ENCODE data around the gene TTLL11.

The TTLL11 gene

DNA sequence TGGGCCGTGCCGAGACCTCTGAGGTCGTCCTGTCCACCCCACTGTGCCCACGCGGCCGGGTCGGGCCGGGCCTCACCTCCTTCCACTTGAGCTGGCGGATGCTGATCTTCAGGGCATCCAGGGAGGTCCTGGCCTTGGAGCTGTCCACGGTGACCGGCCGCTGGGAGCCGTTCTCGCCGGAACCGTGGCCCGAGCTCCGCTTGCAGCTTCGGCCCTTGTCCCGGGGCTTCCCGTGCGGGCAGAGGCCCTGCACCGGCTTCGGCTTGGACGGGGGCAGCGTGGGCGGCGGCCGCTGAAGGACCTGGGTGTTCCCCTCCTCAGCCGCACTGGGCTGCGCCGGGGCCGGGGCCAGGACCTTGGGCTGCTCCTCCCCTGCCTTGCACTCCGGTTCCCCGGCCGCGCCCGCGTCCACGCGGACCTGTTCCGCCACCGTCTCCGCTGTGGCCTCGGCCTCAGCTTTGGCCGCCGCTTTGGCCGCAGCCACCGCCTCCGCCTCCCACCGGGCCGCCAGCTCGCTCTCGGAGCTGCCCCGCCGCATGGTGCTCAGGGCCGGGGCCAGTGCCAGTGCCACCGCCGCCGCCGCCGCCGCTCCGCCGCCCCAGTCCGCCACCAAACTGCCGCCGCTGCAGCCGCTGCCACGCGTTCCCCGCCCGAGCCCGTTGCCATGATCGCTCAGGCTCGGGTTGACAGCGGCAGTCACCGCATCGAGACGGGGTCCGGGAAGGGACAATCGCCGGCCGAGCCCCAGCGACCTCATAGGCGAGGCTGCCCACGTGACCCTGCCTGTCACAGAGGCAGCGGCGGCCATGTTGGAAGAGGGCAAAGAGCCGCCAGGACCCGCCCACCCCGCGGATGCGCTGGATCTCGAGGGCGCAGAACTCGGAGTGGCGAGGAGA, at the start of gene TTLL11:
TSS of gene TTLL11 (minus strand) at position 698 of the 896 bp plus-strand sequence. CDS start at position 538, 160 bp downstream.
- TF ChIP-seq GATA2 (IDR thresholded peaks at IDR 0.05; ENCODE audit: low read depth, low read length) = no peak
- TF ChIP-seq GATA3 (IDR thresholded peaks at IDR 0.05; ENCODE audit: low read depth, low read length) = no peak

GRCh38 chr9:122141671-122142070, 48.6 kb upstream of the TTLL11 start:
- TF ChIP-seq GATA2 (IDR thresholded peaks at IDR 0.05; ENCODE audit: low read depth, low read length) (no peak), GATA3 (IDR thresholded peaks at IDR 0.05; ENCODE audit: low read depth, low read length) (no peak)

DNA sequence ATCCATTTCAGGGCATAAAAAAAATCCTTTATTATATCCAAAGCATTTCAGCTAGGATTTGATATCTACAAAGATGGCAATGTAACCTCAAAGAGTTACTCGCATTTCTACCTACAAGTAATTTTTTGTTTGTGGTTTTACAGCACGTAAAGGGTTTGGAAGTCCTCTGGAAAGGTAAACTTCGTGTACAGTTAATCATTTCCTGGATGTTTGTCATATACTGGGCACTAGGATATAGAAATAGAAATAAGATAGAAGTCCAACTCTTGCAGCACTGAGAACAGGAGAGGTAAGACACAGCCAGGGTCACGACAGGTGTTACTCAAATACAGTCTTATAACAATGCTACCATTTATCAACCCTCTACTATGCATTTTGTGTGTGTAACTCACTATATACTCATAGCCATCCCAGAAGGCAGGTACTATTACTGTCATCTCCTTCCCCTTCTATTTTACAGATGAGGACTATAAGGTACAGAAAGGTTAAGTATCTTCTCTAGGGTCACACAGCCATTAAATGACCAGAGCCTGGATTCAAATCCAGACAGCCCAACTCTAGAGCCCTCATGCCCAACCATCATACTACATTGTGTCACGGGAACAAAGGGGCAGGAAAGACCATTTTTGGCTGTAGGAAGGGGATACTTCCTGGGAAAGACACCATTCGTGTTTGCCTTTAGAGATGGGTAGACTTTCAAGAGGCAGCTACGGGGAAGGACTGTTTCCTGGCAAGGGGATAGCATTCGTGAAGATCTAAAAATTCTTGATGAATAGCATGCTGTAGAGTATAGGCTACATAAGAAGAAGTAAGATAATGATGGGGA, 47.5 kb upstream of the TTLL11 start:
- no peak for TF ChIP-seq GATA2 (IDR thresholded peaks at IDR 0.05; ENCODE audit: low read depth, low read length)
- no peak for TF ChIP-seq GATA3 (IDR thresholded peaks at IDR 0.05; ENCODE audit: low read depth, low read length)

- no peak for TF ChIP-seq GATA3 (IDR thresholded peaks at IDR 0.05; ENCODE audit: low read depth, low read length)
These were observed 45.6 kb upstream of the TTLL11 start for GRCh38 chr9:122138560-122139268.

- no peak for TF ChIP-seq GATA3 (IDR thresholded peaks at IDR 0.05; ENCODE audit: low read depth, low read length)
- TF ChIP-seq GATA2 (IDR thresholded peaks at IDR 0.05; ENCODE audit: low read depth, low read length) = no peak
These were observed 42.4 kb upstream of the TTLL11 start for GRCh38 chr9:122135529-122135859.

GRCh38 chr9:122134822-122135528, 41.9 kb upstream of the TTLL11 start:
- no peak for TF ChIP-seq GATA3 (IDR thresholded peaks at IDR 0.05; ENCODE audit: low read depth, low read length)
- no peak for TF ChIP-seq GATA2 (IDR thresholded peaks at IDR 0.05; ENCODE audit: low read depth, low read length)

DNA sequence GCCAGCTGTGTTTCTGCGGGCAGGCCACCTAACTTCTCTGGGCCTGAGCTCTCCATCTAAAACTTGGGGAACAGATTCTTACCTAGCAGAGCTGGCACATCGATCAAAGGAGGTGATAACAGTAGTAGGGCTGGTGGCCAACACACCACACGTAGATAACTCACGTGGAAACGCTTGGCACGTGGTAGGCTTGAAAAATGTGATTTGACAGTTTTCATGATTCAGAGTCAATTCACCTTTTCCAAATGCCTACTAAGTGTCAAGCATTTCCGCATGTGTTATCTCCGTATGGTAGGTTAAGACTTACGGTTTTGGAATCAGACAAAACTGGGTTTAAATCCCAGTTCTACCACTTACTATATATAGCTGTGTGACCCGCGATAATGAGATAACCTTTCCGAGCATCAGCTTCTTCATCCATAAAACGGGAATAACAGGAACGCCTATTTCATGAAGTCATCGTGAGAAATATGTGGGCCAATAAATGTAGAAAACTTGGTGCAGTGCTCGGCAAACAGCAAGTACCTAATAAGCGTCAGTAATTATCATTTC, 41.0 kb upstream of the TTLL11 start:
- no peak; the same call in 1 of the 2 replicates for TF ChIP-seq GATA2 (IDR thresholded peaks at IDR 0.05; ENCODE audit: low read depth, low read length)

GRCh38 chr9:122133263-122133983, 40.3 kb upstream of the TTLL11 start:
- TF ChIP-seq GATA2 (IDR thresholded peaks at IDR 0.05; ENCODE audit: low read depth, low read length) (no peak), GATA3 (IDR thresholded peaks at IDR 0.05; ENCODE audit: low read depth, low read length) (no peak)

GRCh38 chr9:122132539-122132938, 39.4 kb upstream of the TTLL11 start:
- no peak for TF ChIP-seq GATA2 (IDR thresholded peaks at IDR 0.05; ENCODE audit: low read depth, low read length)
- no peak for TF ChIP-seq GATA3 (IDR thresholded peaks at IDR 0.05; ENCODE audit: low read depth, low read length)

DNA sequence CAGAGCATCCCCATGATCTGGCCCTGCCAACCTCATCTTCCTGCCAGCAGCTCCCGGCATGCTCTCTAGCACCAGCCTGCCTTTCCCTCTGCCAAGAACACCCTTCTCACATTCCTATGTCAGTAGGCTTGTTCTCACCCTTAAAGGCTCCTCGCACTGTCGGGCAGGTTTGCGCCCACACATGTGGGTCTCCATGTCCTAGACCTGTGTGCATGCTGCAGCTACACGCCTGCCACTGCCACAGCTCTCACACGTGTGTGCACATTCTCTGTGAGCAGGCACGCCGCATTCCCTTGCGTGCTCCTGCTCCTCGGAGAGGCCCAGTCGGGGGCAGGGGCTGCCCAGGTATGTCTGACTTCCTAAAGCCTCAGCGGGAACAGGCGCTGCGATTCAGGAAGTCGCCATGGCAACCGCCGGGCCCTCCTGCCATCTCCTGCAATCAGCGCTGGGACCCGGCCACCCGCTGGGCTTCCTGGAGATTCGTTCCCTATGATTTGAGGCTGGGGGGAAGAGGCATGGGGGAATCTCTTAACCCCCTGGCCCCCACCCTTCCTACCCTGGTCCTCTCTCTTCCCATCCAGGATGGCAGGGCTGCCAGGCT, 38.4 kb upstream of the TTLL11 start:
- TF ChIP-seq GATA2 (IDR thresholded peaks at IDR 0.05; ENCODE audit: low read depth, low read length) (no peak), GATA3 (IDR thresholded peaks at IDR 0.05; ENCODE audit: low read depth, low read length) (no peak)

- TF ChIP-seq GATA3 (IDR thresholded peaks at IDR 0.05; ENCODE audit: low read depth, low read length) (no peak), GATA2 (IDR thresholded peaks at IDR 0.05; ENCODE audit: low read depth, low read length) (no peak)
These were observed 37.7 kb upstream of the TTLL11 start for GRCh38 chr9:122130837-122131236.

DNA sequence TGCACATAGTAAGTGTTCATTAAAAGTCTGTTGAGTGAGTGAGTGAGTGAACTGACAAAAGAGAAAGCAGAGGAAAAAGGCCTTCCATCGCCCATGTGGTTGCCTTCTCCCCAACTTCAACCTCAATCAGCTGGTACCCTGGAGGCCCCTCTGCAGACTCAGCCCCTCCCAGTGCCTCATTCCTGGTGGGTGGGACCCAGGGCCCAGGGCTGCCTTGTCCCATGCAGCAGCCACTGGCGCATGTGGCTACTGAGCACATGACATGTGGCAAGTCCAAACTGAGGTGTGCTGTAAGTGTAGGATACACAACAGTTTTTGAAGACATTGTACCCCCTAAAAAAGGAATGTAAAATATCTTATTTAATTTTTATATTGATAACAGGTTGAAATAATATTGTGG, 36.9 kb upstream of the TTLL11 start:
- TF ChIP-seq GATA2 (IDR thresholded peaks at IDR 0.05; ENCODE audit: low read depth, low read length) = no peak
- no peak for TF ChIP-seq GATA3 (IDR thresholded peaks at IDR 0.05; ENCODE audit: low read depth, low read length)

Measured in SH-SY5Y (cell line).